Neutrophil (primary cell): ENCODE data around the gene HOXB2.

Source experiments
- H3K27ac ChIP-seq: fragments of 200-600 bp; sonication (generic); 2 replicates; pipeline ENCODE4 v1.5.1; 2016; ENCODE audit warnings: mild to moderate bottlenecking, moderate library complexity
- H3K27me3 ChIP-seq: fragments of 200-600 bp; sonication (generic); 2 replicates; pipeline ENCODE4 v1.6.0; 2016; ENCODE audit warnings: mild to moderate bottlenecking
- H3K36me3 ChIP-seq: fragments of 200-600 bp; sonication (generic); 2 replicates; pipeline ENCODE4 v1.5.1; 2017
- H3K4me1 ChIP-seq, 2 experiments: fragments of 200-600 bp in 1 of 2; sonication (generic) in 1 of 2; 1 replicate in 1 of 2; 2 replicates in 1 of 2; pipeline versions ENCODE4 v1.5.1 to v1.6.1; 2013 to 2016; ENCODE audit warnings: low read depth in 1 of 2, low read length in 1 of 2, mild to moderate bottlenecking in 1 of 2, moderate library complexity in 1 of 2; ENCODE audit not compliant: control insufficient read depth in 1 of 2, insufficient read depth in 1 of 2
- H3K4me3 ChIP-seq, 2 experiments: fragments of 200-600 bp in 1 of 2; sonication (generic) in 1 of 2; 1 replicate in 1 of 2; 2 replicates in 1 of 2; pipeline ENCODE4 v1.5.1; 2013 to 2016; ENCODE audit warnings: low read depth in 1 of 2, low read length in 1 of 2, mild to moderate bottlenecking in 1 of 2, moderate library complexity in 1 of 2
- H3K9me3 ChIP-seq: fragments of 200-600 bp; sonication (generic); 2 replicates; pipeline ENCODE4 v1.5.1; 2016
- TF ChIP-seq, protein P1 (sequence below): fragments of 200-600 bp; sonication (generic); IDR thresholded peaks from 2 replicates; pipeline ENCODE4 v1.5.1; 2016; ENCODE audit warnings: antibody characterized with exemption

HOXB2 gene

DNA sequence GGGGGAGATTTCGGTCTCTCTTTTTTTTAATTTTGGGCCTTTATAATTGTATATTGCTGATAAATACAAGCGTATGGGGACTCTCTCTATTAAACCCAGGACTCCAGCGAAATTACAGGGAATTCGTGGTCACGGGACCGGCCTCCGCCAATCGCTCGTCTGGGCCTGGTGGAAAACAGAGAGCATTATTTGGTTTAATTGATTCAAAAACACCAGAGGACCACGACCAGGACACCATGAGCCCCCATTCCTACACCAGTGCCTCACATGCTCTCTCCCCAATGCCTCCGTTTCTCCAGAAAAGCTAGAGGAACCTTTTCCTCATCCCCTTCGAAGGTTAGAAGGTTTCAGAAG is at the start of gene HOXB2:
HOXB2 (minus strand) TSS at position 88 of the 354 bp plus-strand sequence. CDS start 198 bp downstream, outside the sequence.
- Histone ChIP-seq H3K4me1 (peaks cover 0 to 15% of the 10 kb centered on the region in 2 experiments), H3K27me3 (peaks cover 100% of the 10 kb centered on the region), H3K36me3 (no peaks in the 10 kb centered on the region), H3K4me3 (no peak within 1 kb of the TSS), H3K27ac (no peak within 1 kb of the TSS), H3K9me3 (no peaks in the 10 kb centered on the region)
- TF ChIP-seq, protein P1, sequence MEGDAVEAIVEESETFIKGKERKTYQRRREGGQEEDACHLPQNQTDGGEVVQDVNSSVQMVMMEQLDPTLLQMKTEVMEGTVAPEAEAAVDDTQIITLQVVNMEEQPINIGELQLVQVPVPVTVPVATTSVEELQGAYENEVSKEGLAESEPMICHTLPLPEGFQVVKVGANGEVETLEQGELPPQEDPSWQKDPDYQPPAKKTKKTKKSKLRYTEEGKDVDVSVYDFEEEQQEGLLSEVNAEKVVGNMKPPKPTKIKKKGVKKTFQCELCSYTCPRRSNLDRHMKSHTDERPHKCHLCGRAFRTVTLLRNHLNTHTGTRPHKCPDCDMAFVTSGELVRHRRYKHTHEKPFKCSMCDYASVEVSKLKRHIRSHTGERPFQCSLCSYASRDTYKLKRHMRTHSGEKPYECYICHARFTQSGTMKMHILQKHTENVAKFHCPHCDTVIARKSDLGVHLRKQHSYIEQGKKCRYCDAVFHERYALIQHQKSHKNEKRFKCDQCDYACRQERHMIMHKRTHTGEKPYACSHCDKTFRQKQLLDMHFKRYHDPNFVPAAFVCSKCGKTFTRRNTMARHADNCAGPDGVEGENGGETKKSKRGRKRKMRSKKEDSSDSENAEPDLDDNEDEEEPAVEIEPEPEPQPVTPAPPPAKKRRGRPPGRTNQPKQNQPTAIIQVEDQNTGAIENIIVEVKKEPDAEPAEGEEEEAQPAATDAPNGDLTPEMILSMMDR = no peak

DNA sequence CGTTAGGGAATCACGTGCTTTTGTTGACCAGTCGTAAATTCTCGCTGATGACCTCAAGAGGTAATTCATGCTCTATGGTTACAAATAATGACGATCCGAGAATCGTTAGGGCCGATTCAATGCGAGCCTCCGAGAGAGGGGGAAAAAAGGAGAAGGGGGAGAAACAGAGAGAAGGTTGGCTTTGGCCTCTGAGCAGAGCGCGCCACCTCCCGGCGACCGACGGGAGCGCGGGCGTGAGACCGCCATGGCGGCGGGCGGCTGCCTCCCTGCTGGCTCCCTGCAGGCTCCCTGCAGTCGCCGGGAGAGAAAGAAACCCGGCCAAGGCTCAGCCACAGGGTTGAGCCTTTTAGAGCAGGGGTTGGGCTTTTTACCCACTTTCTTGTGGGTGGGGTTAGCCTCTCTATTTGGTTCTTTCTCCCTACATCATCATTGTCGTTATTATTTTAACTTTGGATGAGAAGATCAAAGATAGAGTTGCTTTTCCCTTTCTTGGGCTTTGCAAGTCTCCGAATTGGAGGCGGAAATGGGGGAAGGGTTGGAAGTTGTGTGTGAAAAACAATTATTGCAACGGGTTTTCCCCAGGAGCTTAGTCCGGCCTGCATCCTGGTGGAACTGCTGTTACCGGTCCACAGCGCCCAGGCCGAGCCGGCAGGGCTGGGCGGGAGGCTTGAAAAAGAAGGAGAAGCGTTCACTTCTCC is 49.1 kb upstream of the HOXB2 start:
- H3K36me3 ChIP-seq = no peaks in the 10 kb centered on the region
- TF ChIP-seq, protein P1 = no peak
- H3K9me3 ChIP-seq = no peaks in the 10 kb centered on the region
- peaks cover 100% of the 10 kb centered on the region for H3K27me3 ChIP-seq
- no peak overlapping the region for H3K27ac ChIP-seq
- H3K4me1 ChIP-seq = peaks cover 6 to 20% of the 10 kb centered on the region in 2 experiments
- no peak overlapping the region for H3K4me3 ChIP-seq

DNA sequence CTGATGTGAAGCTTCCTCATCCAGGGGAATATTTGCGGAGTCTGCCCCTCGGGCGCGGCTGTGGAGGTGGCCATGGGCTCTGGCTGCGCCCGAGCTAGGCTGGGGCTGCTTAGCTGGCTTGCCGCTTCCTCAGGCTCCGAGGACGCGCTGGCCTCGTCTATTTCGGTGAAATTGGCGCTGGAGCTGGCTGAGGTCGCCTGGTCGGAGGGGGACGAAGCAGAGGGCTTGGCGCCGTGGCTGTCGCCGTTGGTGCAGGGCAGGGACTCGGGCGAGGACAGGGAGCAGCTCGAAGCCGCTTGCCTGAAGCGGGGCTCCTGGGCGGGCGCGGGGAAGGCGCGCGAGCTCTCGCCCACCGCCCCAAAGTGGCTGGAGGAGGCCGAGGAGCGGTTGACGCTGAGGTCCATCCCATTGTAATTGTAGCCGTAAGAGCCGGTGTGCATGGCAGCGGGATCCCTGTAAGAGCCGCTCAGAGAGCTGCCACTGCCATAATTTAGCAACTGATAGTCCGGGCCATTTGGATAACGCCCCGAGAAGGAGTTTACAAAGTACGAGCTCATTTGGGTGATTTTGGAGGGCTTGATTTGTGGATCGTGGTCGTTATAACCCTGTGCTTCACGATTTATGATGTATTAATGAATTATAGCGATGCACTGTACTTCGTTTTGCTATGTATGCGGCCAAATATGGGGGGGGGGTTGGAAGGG is 48.4 kb upstream of the HOXB2 start, which contains the start of gene HOXB5:
HOXB5 (minus strand) TSS at position 654 of the 704 bp plus-strand sequence; CDS start at position 557, 97 bp downstream.
- Histone ChIP-seq H3K36me3 (no peaks in the 10 kb centered on the region), H3K27ac (no peak within 1 kb of the TSS), H3K9me3 (no peaks in the 10 kb centered on the region), H3K4me1 (peaks cover 6 to 20% of the 10 kb centered on the region in 2 experiments), H3K4me3 (no peak within 1 kb of the TSS), H3K27me3 (peaks cover 100% of the 10 kb centered on the region)
- TF ChIP-seq, protein P1 = no peak

DNA sequence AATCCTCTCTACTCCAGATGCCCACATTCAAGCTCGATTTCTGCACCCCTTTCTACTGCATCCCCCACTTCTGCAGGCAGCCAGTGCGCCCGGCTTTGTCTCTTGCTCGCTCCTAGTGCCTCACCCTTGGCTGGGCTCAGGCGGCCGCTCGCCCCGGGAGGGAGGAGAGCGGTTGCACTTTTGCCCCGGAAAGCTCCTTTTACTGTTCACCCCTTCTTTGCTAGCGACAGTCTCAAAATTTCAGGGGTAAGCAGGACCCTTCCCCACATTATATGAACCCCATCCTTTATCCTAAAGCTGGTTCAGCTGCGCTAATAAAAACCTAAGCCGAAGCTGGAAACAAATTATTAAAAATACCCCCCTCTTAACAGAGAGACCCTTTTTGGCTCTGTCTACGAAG is 47.7 kb upstream of the HOXB2 start:
- Histone ChIP-seq H3K4me3 (no peak overlapping the region), H3K36me3 (no peaks in the 10 kb centered on the region), H3K4me1 (peaks cover 6 to 15% of the 10 kb centered on the region in 2 experiments), H3K27ac (no peak overlapping the region), H3K9me3 (no peaks in the 10 kb centered on the region), H3K27me3 (peaks cover 100% of the 10 kb centered on the region)
- TF ChIP-seq, protein P1 = no peak

DNA sequence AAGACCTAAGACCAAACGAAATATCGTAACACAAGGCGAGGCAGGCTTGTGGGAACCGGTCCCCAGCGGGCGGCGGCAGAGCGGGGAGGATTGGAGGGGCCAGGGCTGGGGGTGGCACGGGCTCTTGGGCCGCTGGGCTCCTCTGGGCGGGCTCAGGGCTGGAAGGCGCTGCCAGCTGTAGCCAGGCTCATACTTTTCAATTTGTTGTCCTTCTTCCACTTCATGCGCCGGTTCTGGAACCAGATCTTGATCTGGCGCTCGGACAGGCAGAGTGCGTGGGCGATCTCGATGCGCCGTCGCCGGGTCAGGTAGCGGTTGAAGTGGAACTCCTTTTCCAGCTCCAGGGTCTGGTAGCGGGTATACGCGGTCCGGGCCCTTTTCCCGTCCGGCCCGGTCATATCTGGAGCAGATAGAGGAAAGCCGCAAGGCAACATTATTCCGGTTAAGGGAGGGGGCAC is 47.2 kb upstream of the HOXB2 start:
- TF ChIP-seq, protein P1 = no peak
- no peak overlapping the region for H3K4me3 ChIP-seq
- H3K36me3 ChIP-seq = no peaks in the 10 kb centered on the region
- H3K9me3 ChIP-seq = no peaks in the 10 kb centered on the region
- H3K27ac ChIP-seq = no peak overlapping the region
- H3K4me1 ChIP-seq = peaks cover 3 to 13% of the 10 kb centered on the region in 2 experiments
- H3K27me3 ChIP-seq = peaks cover 100% of the 10 kb centered on the region
